HPDE6-E6E7 (cell line): Measurements from ENCODE around the gene MID1.

Experiments used
- DNase-seq: peaks from one replicate; pipeline ENCODE4 v3.0.0; 2011; ENCODE audit warnings: missing footprints; ENCODE audit errors: extremely low spot score

MID1 gene

DNA sequence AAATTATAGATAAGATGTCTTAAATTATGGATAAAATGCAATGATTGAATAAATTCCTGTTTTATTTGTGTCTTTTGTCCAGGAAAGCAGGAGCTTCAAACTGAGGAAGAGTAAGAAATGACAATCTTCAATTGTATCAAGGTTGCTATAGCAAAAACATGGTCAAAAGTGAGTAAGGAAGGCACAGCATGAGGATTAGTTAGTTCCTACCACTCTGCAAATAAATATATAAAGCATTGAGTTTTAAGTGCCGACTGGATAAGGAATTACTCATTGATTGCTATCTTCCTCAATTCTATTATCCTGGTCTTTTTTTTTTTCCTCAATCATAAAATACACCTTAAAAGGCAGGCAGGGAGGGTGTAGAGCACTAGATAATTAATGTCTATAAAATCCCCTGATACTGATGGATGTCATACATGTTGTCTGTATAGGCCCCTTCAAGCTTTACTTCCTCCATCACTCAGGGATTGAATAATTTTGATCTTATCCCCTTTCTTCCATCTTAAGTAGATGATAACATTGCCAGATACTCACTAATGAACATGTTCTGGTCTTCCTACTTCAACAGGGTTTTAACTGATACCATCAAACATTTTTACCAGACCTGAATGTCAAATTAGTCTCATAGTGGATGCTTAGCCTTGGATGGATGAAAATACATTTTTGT, 86.6 kb downstream of the MID1 start:
- no peak for DNase-seq

GRCh38 chrX:10531927-10532326, 88.5 kb downstream of the MID1 start:
- DNase-seq = no peak

- DNase-seq = no peak
Measured at GRCh38 chrX:10529344-10529743, 91.0 kb downstream of the MID1 start.

DNA sequence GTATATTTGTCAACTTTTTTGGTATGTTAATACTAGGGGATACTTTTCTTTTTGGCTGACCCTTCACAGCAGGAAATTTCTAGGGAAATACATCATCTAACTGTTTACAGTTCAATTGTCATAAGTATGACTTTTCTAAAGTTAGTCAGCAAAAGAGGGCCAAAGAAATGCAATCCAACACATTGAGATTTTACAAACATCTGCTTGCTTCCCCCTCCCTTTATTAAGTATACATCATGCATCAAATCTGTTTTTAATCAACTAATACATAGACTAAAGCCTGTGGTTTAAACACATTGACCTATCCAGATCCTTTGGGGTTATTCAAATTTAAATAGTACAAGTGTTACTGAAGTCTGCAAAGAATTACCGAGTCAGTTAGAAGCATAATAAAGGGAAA, 93.9 kb downstream of the MID1 start:
- DNase-seq = no peak

DNA sequence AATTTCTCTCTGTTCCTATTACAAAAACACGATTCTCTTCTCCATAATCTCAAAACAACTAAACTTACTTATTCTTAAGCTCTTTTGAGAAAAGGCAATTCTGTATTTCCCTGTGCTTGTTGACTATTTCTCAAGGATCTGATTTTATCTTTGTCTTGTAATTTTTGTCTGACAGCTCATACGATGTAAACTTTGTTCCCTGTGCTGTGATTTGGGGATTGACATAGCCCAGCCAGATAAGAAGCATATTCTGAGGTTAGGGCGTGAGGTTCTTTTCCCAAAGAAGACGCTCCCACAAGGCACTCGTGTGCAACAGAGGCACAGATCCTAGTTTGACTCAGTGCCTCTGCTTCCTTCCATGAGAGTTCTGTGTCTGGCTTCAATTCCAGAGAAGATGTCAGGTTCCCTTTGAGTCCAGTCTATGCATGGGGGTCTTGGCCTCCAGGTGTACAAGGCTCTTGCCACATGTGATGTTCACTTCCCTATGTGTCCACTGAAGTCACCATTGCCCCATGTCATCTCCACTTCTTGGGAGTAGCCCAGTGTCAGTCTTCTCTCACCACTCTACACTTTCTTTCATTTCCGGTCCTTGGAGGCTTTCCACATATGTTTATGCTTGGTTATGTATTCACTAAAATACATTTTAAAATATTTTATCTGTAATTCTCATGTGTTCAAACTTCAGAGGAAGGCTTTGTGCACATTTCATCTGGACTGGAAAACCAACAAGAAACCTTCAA, 94.8 kb downstream of the MID1 start:
- no peak for DNase-seq

GRCh38 chrX:10524578-10524977, 95.8 kb downstream of the MID1 start:
- no peak for DNase-seq

GRCh38 chrX:10519761-10520160, 100.6 kb downstream of the MID1 start:
- no peak for DNase-seq

DNA sequence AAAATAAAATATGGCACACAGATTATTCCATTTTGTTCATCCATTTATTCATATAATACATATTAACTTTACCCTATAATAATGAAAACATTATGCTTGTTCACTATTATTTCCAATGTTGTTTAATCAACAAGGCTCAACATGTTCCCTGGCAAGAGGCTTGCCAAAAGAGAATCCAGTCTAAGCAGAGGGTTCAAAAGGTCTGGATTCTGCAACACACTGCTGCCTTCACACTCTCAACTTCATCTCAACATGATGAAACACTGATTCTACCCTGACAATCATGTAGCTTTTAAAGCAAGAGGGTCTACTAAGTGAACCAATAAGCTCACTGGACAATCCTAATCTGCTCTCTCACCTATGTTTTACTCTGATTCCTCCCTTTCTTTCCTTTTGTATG, 101.1 kb downstream of the MID1 start:
- DNase-seq = no peak

DNA sequence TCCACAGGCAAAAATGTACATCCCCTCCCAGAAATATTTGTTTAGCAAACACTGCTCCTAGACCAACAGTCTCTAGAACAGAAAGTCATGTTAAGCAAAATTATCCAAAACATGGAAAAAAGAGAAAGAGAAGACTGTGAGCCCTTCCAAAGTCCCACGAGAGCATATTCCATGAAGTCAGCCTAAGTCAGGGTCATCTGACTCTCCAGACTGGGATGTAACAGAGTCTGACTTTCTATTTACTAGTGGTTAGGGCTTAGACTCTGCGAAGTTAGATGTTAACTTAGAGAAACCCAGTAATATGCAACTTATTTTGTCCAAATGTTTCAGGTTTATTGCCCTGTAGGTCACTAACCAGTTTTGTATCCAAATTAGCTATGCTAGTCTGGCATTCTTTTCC, 102.3 kb downstream of the MID1 start:
- no peak for DNase-seq

DNA sequence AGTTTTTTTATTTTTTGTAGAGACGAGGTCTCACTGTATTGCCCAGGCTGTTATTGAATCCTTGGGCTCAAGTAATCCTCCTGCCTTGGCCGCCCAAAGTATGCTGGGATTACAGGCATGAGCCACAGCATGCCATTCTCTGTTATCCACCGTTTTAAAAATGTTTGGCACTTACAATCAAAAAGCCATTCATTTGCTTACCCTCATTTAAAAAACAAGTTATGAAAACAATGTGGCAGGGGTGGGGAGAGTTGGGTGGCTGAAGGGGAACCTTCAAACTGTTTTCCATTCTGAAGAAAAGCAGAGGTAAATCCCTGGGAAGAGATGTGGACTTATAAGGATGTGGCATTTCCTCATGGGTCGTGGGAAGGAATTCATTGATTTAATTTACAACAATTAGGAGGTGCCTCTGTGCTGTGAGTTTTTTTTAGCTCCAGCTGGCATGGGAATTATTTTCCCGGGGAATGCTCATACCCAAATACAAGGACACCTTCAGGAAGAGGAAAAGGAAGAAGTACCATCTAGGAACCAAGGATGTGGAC, 103.5 kb downstream of the MID1 start:
- DNase-seq = no peak

- no peak for DNase-seq
Measured at GRCh38 chrX:10514891-10515290, 105.5 kb downstream of the MID1 start.

DNA sequence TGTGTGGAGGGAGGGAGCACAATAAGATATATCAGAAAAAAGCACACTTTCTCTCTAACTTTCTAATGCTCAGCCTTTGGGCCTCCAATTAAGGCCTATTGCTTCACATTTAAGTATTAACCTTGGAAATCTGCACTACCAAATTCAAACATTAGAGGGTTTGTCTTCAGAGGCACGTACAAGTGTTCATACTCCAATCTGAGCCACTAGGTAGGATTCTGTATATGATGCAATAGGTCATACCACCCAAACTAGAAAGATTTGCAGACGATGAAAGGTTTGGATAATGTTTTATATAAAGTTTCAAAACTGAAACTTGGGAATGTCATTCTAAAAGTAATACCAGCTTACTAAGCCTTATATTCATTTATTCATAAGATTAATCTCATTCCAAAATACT, 106.4 kb downstream of the MID1 start:
- no peak for DNase-seq

- no peak for DNase-seq
Measured at GRCh38 chrX:10512741-10513140, 107.6 kb downstream of the MID1 start.

GRCh38 chrX:10512258-10512657, 108.1 kb downstream of the MID1 start:
- DNase-seq = no peak

- DNase-seq = no peak
Measured at GRCh38 chrX:10509397-10509796, 111.0 kb downstream of the MID1 start.

DNA sequence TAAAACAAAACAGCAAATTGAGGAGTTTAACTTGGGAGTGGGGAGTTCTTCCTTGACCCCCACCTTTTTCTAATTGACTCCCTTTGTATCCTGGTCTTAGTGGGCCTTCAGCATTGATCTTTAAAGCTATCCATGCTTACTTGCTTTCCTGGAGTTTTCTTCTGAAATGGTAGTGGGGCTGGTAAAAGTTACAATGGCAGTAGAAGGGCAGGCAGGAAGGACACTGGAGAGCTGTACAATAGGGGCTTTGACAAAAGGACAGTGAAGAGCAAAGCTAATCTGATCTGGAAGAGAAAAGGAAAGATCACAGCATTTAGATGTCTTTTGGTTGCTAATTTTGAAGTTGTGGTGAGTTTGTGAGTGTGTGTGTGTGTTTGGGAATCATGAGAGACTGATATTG, 111.5 kb downstream of the MID1 start:
- no peak for DNase-seq

GRCh38 chrX:10507876-10508275, 112.5 kb downstream of the MID1 start:
- no peak for DNase-seq

DNA sequence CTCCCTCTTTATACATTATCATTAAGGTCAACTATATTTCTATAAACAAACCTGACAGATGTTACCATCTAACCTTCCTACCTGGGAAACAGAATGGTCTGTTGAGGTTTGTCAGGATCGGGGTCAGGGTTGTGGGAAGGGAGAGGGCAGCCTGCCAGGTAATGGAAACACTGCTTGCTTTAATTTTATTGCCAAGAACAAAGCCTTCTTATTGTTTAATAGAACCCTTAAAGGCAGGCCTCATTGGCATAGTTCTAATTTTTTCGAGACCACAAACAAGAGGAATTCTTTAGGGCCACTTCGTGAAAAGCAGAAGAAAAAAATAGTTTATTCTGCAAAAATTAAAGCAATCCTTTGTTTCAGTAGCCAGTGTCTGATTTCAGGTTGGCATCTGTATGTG, 113.2 kb downstream of the MID1 start:
- no peak for DNase-seq

DNA sequence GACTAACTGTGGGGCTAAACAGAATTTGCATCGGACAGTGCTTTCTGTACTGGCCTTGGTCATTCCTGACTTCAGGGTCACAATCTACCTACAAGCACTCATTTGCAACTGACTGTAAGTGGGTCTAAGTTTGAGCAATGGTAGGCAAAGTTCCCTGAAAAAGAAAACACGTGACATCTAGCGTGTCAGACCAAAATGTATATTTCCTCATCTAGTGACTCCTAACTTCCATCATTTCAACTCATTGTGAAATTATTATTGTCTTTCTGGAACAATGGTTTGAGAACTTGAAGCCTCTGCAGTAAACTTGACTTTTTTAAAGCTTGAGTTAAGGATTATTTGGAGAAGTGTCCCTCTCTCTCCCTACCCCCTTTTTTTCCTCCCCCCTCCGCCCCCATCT, 113.6 kb downstream of the MID1 start:
- no peak for DNase-seq

- DNase-seq = no peak
Measured at GRCh38 chrX:10505726-10506125, 114.7 kb downstream of the MID1 start.

DNA sequence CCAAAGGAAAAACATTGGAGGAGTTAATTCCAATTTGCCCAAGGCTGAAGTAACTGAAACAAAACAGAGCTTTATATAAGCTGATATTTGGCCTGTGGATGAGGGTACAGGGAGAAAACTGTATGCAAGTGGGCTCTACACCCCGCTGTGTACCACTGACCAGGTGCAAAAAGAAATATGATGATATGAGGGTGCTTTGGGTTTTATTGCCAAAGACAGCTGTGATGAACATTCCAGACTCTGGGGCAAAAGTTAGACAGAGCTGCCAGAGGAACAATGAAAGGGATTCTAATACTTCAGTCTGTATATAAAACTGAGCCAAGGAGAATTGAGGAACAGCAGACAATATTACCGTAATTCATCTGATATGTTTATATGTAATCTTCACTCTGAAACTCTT, 117.4 kb downstream of the MID1 start:
- no peak for DNase-seq

- DNase-seq = no peak
Measured at GRCh38 chrX:10501611-10502010, 118.8 kb downstream of the MID1 start.

DNA sequence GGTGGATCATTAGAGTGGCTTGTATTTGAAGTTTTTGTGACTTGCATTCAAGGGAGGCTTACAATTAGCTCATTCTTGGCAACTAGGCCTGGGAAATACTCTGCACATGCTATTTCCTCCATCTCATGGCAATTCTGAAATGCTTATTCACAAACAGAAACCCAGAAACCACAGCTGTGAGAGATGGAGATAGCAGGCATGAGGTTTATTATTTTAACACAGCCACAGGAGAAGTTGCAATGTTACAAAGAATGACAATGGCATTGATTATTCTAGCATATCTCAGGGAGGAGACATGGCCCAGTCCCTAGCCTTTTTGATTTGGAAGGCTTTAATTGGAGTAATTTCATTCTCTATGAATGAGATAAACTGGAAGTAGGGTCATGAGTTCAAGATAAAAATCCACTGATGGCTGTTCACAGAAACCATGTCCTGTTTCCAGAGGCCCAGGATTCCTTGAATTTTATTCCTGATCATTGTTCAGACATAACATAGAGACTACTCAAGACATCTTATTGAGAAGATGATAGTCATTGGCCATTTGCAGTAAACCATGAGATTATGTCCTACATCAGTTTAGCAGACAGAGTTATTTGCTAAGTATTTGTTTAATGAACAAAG, 123.9 kb downstream of the MID1 start:
- no peak for DNase-seq
